Naive B cell (primary cell): ENCODE measurements around the gene AKIRIN2. TPM values are rescaled to one million over a fixed set of nuclear protein-coding genes. Genes with fewer than 3 reads are reported as not detected.

Experiments
- ATAC-seq, 2 donors: fragments of 150-1000 bp; cut with Tn5 transposase; 2 replicates each; pipeline ENCODE4 v1.10.0; 2021; ENCODE audit warnings: low read depth in 2 of 2, mild to moderate bottlenecking in 2 of 2, moderate library complexity in 2 of 2
- DNase-seq: peaks from one replicate; pipeline ENCODE4 v3.0.0; 2022
- H3K27ac Mint-ChIP-seq, 6 donors: one replicate each; pipeline ENCODE4 v1.8.0; 2020 to 2022; ENCODE audit warnings: mild to moderate bottlenecking in 6 of 6, mixed read lengths in 6 of 6, moderate library complexity in 5 of 6, inconsistent platforms in 2 of 6
- H3K27me3 Mint-ChIP-seq, 3 donors: one replicate each; pipeline ENCODE4 v1.8.0; 2021 to 2022; ENCODE audit warnings: mixed read lengths in 3 of 3, mild to moderate bottlenecking in 1 of 3
- H3K36me3 Mint-ChIP-seq, 2 donors: one replicate each; pipeline ENCODE4 v1.8.0; 2020 to 2022; ENCODE audit warnings: mixed read lengths in 2 of 2, inconsistent platforms in 1 of 2, mild to moderate bottlenecking in 1 of 2
- H3K4me1 Mint-ChIP-seq, 3 donors: one replicate each; pipeline ENCODE4 v1.8.0; 2020 to 2022; ENCODE audit warnings: mixed read lengths in 3 of 3, inconsistent platforms in 1 of 3, mild to moderate bottlenecking in 1 of 3, moderate library complexity in 1 of 3
- H3K4me3 Mint-ChIP-seq, 8 donors: one replicate each; pipeline ENCODE4 v1.8.0; 2020 to 2022; ENCODE audit warnings: mild to moderate bottlenecking in 8 of 8, mixed read lengths in 8 of 8, moderate library complexity in 8 of 8, inconsistent platforms in 2 of 8
- H3K9me3 Mint-ChIP-seq, 7 donors: one replicate each; pipeline ENCODE4 v1.8.0; 2020 to 2022; ENCODE audit warnings: mixed read lengths in 7 of 7, mild to moderate bottlenecking in 5 of 7, inconsistent platforms in 2 of 7, moderate library complexity in 1 of 7
- polyA plus RNA-seq, 6 donors: library from polyadenylated mRNA; unstranded; fragments of 300-500 nt; fragmentation: Illumina TruSeq; gene quantifications; one replicate each; pipeline ENCODE4 v1.2.3, GENCODE V29; 2021; ENCODE audit warnings: low read depth in 6 of 6

AKIRIN2 gene
- polyA plus RNA-seq, 6 donors from 2014 or later, result 75.0 to 129 (median 99.1) TPM

GRCh38 chr6:87670707-87671106 lies 31.3 kb downstream of the AKIRIN2 start:
- DNase-seq, result no peak
- Mint-ChIP-seq H3K27ac (peak overlapping the region in 5 of 6 donors; percentile 27 to 87 (median 36)), H3K27me3 (no peaks in the 10 kb centered on the region), H3K4me3 (no peak overlapping the region), H3K36me3 (peaks cover 7 to 12% of the 10 kb centered on the region in 2 donors), H3K9me3 (no peaks in the 10 kb centered on the region), H3K4me1 (peaks cover 9 to 16% (median 12%) of the 10 kb centered on the region in 3 donors)
- no peak for ATAC-seq

GRCh38 chr6:87669051-87669450 lies 33.0 kb downstream of the AKIRIN2 start:
- DNase-seq (no peak), ATAC-seq (no peak)
- Mint-ChIP-seq H3K4me3 (peak overlapping the region in 1 of 8 donors; percentile 55), H3K27me3 (no peaks in the 10 kb centered on the region), H3K27ac (peak overlapping the region in 3 of 6 donors; percentile 19 to 66 (median 21)), H3K4me1 (peaks cover 9 to 16% (median 12%) of the 10 kb centered on the region in 3 donors), H3K36me3 (peaks cover 0 to 12% of the 10 kb centered on the region in 2 donors), H3K9me3 (no peaks in the 10 kb centered on the region)

DNA sequence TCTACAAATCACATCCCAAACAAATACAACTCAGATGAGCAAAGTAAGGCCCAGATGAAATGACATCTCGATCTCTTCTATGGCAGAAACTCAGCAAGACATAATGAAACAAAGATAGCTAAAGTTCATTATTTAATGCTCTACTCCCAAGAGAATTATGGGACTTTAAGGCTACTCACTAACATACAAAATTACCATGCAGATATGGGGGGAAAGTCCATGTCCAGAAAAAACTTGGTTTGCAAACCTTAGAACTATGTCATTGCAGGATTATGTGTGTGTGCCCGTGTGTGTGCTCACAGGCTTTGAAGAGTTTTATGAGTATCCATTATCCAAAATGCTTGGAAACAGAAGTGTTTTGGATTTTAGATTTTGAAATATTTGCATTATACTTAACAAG lies 34.0 kb downstream of the AKIRIN2 start:
- Mint-ChIP-seq H3K9me3 (no peaks in the 10 kb centered on the region), H3K4me1 (peaks cover 9 to 16% (median 12%) of the 10 kb centered on the region in 3 donors), H3K36me3 (peaks cover 0 to 12% of the 10 kb centered on the region in 2 donors), H3K4me3 (no peak overlapping the region), H3K27ac (peak overlapping the region in 1 of 6 donors; percentile 26), H3K27me3 (no peaks in the 10 kb centered on the region)
- ATAC-seq, result no peak
- no peak for DNase-seq

DNA sequence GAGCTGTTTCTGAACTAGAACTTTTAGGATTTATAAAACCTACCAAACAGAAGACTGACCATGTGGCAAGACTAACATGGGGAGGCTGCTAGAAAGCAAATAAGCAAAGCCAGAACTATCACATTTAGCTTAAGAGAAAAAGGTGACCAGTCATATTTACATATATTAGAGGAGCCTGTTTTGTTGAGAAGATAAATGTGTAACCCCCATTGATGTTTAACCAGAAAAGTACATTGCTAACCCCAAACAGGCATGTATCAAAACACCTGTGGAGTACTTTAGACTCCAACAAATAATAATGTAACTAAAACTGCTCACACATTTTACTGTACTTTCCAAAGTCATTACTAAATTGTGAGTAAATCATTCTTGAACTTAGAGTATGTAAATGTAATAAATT lies 35.0 kb downstream of the AKIRIN2 start:
- peak overlapping the region in 2 of 6 donors; percentile 27 to 42 for H3K27ac Mint-ChIP-seq

DNA sequence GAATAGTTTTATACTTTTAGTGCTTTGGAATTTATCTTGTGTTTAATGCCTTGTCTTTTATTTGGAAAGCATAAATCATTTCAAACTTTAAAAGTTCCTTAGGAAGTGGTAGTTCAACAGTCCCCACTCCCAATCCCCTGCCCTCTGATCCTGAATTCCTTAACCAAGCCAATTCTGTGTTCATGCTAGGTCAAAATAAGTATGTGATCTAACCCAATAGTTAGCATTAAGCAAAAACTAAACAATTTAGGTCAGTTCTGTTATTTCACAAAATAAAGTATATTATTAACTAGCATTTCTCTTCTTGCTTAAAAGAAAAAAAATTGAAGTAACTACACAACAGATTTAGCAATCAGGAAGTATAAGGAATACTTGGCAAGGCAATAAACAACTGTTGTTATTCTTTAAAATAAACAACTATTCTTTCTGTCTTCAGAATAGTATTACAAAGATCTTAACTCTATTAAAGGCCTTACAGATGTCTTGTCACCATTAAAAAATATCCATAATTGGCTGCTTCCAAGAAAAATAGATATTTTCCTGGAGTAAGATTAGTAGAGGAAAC lies 37.0 kb downstream of the AKIRIN2 start:
- Mint-ChIP-seq H3K4me1 (peaks cover 0 to 3% (median 0%) of the 10 kb centered on the region in 3 donors), H3K9me3 (no peaks in the 10 kb centered on the region), H3K4me3 (no peak overlapping the region), H3K27ac (no peak overlapping the region), H3K27me3 (no peaks in the 10 kb centered on the region), H3K36me3 (peaks cover 0 to 9% of the 10 kb centered on the region in 2 donors)
- no peak for ATAC-seq
- DNase-seq, result no peak

More for the DNA sequence above, 35.0 kb downstream of the AKIRIN2 start:
- Mint-ChIP-seq H3K9me3 (no peaks in the 10 kb centered on the region), H3K4me1 (peaks cover 9 to 16% (median 12%) of the 10 kb centered on the region in 3 donors), H3K36me3 (peaks cover 0 to 12% of the 10 kb centered on the region in 2 donors), H3K4me3 (no peak overlapping the region), H3K27me3 (no peaks in the 10 kb centered on the region)
- ATAC-seq, result no peak
- no peak for DNase-seq

DNA sequence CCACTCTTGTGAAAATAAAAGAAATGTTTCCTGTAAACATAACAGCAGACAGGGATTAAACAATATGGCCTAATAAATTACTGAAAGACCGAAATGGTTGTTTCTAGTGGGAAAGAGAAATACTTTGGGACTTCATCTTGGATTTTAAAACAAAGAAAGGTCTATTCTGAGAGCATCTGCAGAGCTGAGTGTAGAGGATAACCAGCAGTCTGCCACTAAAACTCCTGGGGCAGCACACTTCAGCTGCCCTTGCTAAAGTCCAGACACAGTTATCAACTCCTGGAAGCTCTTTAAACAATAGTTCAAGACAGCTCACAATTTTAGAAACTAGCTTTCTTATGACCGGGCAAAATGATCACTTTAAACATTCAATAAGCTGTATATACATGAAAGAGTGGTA lies 38.6 kb downstream of the AKIRIN2 start:
- H3K4me3 Mint-ChIP-seq, result no peak overlapping the region
- H3K36me3 Mint-ChIP-seq, result peaks cover 4 to 9% of the 10 kb centered on the region in 2 donors

DNA sequence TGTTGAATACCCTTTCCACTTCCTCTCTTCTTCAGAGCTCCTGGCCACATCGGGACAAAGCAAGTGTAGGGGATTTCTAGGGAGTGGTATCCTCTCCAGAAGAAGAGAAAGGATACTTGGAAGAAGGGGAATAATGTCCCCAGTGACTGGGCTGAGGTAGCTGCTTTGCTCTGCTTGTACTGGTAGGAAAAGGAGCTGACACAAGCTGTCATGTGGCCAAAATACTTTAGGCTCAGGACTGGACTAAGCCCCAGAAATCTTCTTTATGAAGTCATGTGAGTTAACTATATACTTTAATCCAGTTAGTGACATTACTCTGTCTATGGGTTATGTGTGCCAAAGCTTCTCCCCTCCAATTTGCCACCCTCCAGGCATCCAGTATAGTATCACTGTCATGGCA lies 40.5 kb downstream of the AKIRIN2 start:
- no peak for DNase-seq
- H3K9me3 Mint-ChIP-seq, result no peaks in the 10 kb centered on the region
- H3K27ac Mint-ChIP-seq, result peak overlapping the region in 2 of 6 donors; percentile 58 to 60
- no peak overlapping the region for H3K4me3 Mint-ChIP-seq
- H3K4me1 Mint-ChIP-seq, result peaks cover 0 to 4% (median 0%) of the 10 kb centered on the region in 3 donors
- no peak for ATAC-seq
- no peaks in the 10 kb centered on the region for H3K27me3 Mint-ChIP-seq
- peaks cover 9 to 22% of the 10 kb centered on the region in 2 donors for H3K36me3 Mint-ChIP-seq

More for the DNA sequence above, 38.6 kb downstream of the AKIRIN2 start:
- no peak for DNase-seq
- no peak for ATAC-seq
- H3K9me3 Mint-ChIP-seq, result no peaks in the 10 kb centered on the region
- no peaks in the 10 kb centered on the region for H3K4me1 Mint-ChIP-seq
- H3K27me3 Mint-ChIP-seq, result no peaks in the 10 kb centered on the region
- peak overlapping the region in 1 of 6 donors; percentile 8 for H3K27ac Mint-ChIP-seq

- Mint-ChIP-seq H3K4me3 (no peak overlapping the region), H3K36me3 (peaks cover 9 to 23% of the 10 kb centered on the region in 2 donors), H3K27ac (peak overlapping the region in 3 of 6 donors; percentile 27 to 60 (median 44)), H3K9me3 (no peaks in the 10 kb centered on the region), H3K27me3 (no peaks in the 10 kb centered on the region), H3K4me1 (peaks cover 0 to 7% (median 0%) of the 10 kb centered on the region in 3 donors)
- ATAC-seq (no peak), DNase-seq (no peak)
These were observed 41.0 kb downstream of the AKIRIN2 start for GRCh38 chr6:87661016-87661415.

- H3K36me3 Mint-ChIP-seq, result peaks cover 9 to 23% of the 10 kb centered on the region in 2 donors
- no peaks in the 10 kb centered on the region for H3K27me3 Mint-ChIP-seq
- no peak overlapping the region for H3K4me3 Mint-ChIP-seq
- H3K27ac Mint-ChIP-seq, result no peak overlapping the region
- no peaks in the 10 kb centered on the region for H3K9me3 Mint-ChIP-seq
- DNase-seq (no peak), ATAC-seq (no peak)
- peaks cover 0 to 7% (median 0%) of the 10 kb centered on the region in 3 donors for H3K4me1 Mint-ChIP-seq
These were observed 41.7 kb downstream of the AKIRIN2 start for GRCh38 chr6:87660226-87660911.

GRCh38 chr6:87658516-87658915 lies 43.5 kb downstream of the AKIRIN2 start:
- no peak for ATAC-seq
- DNase-seq, result no peak
- Mint-ChIP-seq H3K4me3 (no peak overlapping the region), H3K27ac (no peak overlapping the region), H3K4me1 (peaks cover 0 to 7% (median 0%) of the 10 kb centered on the region in 3 donors), H3K36me3 (peaks cover 15 to 38% of the 10 kb centered on the region in 2 donors), H3K27me3 (no peaks in the 10 kb centered on the region), H3K9me3 (peaks cover 0 to 3% (median 0%) of the 10 kb centered on the region in 7 donors)

DNA sequence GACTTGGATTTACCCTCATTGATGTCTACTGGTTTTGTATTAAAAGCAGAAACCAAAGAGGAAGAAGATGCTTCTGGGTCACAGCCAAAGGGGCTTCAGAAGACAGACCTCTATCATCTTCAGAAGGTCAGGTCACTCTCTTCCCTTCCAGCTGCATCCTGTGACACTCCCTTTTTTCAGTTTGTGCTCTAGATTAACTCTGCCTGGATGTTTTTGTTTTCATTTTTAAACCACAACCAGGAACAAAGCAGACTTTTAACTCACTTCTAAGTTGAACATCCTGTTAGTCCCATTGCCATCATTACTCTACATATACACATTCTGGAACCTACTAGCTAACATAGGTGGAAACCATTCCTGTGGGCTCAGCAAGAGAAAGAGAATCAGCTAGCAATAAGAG lies 45.2 kb downstream of the AKIRIN2 start:
- peak in 1 of 2 donors; percentile 23 for ATAC-seq
- H3K27ac Mint-ChIP-seq, result peak overlapping the region in 2 of 6 donors; percentile 26 to 51

GRCh38 chr6:87655824-87656223 lies 46.2 kb downstream of the AKIRIN2 start:
- no peak overlapping the region for H3K27ac Mint-ChIP-seq
- H3K4me3 Mint-ChIP-seq, result no peak overlapping the region
- peaks cover 0 to 7% (median 0%) of the 10 kb centered on the region in 3 donors for H3K4me1 Mint-ChIP-seq
- DNase-seq (no peak), ATAC-seq (no peak)
- H3K27me3 Mint-ChIP-seq, result no peaks in the 10 kb centered on the region
- H3K36me3 Mint-ChIP-seq, result peaks cover 28 to 48% of the 10 kb centered on the region in 2 donors
- H3K9me3 Mint-ChIP-seq, result peaks cover 0 to 3% (median 0%) of the 10 kb centered on the region in 7 donors

More for the DNA sequence above, 45.2 kb downstream of the AKIRIN2 start:
- no peak for DNase-seq
- Mint-ChIP-seq H3K9me3 (peaks cover 0 to 3% (median 0%) of the 10 kb centered on the region in 7 donors), H3K4me1 (peaks cover 0 to 7% (median 0%) of the 10 kb centered on the region in 3 donors), H3K4me3 (no peak overlapping the region), H3K36me3 (peaks cover 28 to 47% of the 10 kb centered on the region in 2 donors), H3K27me3 (no peaks in the 10 kb centered on the region)

- peaks cover 28 to 46% of the 10 kb centered on the region in 2 donors for H3K36me3 Mint-ChIP-seq
- DNase-seq, result no peak
- H3K27ac Mint-ChIP-seq, result peak overlapping the region in 2 of 6 donors; percentile 22 to 26
- peaks cover 0 to 3% (median 0%) of the 10 kb centered on the region in 7 donors for H3K9me3 Mint-ChIP-seq
- no peaks in the 10 kb centered on the region for H3K27me3 Mint-ChIP-seq
- H3K4me1 Mint-ChIP-seq, result peaks cover 0 to 7% (median 0%) of the 10 kb centered on the region in 3 donors
- H3K4me3 Mint-ChIP-seq, result no peak overlapping the region
- no peak for ATAC-seq
These were observed 47.1 kb downstream of the AKIRIN2 start for GRCh38 chr6:87654875-87655454.
